Measurements from ENCODE around the gene ALPI.
A peak's percentile ranks its signal among the peaks of the same experiment; 100 is the strongest.
"Not testable (repeated sequence)": the region's sequence is repeated elsewhere in the genome, so short reads cannot be mapped to it uniquely, and the experiment has no call there.

Gene ALPI

DNA sequence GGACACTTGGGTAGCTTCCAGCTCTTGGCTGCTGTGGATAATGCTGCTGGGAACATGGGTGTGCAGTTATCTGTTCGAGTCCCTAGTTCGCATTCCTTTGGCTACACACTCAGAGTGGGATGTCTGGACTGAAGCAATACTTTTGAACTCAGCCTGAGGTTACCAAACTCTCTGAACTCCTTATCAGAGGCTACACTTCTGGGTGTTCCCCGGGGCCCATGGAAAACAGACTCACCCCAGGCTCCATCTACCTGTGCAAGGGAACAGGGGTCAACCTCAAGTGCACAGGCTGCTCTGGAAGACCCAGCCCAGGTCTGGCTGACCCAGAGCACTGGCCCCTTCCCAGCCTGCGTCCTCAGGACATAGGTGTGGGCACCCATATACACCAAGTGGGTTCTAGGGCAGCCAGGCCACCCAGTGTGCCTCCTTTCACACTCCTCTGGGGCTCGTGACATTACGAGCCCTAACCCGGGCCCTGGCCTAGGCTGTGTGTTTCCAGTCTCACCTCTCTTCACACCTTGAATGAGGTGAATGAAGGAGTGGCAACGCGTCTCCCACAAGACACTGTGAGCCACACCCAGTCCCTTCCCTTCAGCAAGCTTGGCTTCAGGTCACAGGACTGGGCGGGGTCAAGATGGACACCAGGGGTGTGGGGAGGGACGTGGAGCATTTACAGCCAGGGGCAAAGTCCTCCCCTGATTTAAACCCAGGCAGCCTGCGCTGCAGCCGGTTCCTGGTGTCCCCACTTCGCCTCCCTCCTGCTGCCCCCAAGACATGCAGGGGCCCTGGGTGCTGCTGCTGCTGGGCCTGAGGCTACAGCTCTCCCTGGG lies at the start of gene ALPI:
TSS of gene ALPI (plus strand) at position 728 of the 830 bp plus-strand sequence. CDS start at position 775, 47 bp downstream.
- DNase-seq (ENCODE audit: low spot score): peak; percentile 72

DNA sequence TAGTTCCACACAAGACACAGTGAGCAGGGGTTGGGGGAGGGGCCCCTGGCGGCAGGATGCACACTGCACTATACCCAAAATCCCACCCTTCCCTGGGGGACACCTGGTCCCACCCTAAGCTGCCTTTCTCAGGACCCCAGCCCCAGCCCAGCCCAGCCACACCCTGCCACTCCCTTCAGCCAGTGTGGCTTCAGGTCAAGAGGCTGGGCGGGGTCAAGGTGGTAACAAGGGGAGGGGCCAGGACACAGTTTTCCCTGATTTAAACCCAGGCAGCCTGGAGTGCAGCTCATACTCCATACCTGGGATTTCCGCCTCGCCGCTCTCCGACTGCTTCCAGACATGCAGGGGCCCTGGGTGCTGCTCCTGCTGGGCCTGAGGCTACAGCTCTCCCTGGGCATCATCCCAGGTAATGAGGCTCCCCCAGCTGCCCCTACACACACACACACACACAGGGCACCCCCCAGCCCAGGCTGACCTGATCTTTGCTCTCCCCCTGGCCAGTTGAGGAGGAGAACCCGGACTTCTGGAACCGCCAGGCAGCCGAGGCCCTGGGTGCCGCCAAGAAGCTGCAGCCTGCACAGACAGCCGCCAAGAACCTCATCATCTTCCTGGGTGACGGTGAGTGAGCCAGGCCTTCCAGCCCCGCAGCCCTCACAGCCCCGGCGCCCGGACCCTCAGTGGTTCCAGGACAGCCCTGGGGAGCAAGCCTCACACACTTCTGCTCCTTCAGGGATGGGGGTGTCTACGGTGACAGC lies 49.2 kb upstream of the ALPI start, which contains the start of gene ALPG:
TSS of gene ALPG (plus strand) at position 289 of the 755 bp plus-strand sequence. CDS start at position 340, 51 bp downstream.
- no peak for DNase-seq (ENCODE audit: low spot score)

DNA sequence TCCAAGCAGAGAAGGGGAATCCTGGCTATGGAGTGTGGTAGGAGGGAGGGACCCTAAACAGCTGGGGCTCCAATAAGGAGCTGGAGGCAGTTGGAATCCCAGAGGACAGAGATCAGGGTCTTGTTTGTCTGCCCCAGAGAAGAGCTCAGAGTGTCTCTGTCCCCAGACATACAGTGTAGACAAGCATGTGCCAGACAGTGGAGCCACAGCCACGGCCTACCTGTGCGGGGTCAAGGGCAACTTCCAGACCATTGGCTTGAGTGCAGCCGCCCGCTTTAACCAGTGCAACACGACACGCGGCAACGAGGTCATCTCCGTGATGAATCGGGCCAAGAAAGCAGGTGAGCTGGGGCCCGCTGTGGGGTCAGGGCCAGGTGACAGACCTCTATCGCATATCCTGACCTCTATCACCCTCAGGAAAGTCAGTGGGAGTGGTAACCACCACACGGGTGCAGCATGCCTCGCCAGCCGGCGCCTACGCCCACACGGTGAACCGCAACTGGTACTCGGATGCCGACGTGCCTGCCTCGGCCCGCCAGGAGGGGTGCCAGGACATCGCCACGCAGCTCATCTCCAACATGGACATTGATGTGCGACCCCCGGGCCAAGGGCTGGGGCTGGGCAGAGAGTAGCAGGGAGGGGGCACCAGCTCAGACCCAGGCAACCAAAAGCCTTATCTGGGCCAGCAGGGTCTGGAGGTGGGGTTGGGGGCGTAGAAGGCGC lies 48.4 kb upstream of the ALPI start:
- not testable (repeated sequence) for DNase-seq (ENCODE audit: low spot score)

DNA sequence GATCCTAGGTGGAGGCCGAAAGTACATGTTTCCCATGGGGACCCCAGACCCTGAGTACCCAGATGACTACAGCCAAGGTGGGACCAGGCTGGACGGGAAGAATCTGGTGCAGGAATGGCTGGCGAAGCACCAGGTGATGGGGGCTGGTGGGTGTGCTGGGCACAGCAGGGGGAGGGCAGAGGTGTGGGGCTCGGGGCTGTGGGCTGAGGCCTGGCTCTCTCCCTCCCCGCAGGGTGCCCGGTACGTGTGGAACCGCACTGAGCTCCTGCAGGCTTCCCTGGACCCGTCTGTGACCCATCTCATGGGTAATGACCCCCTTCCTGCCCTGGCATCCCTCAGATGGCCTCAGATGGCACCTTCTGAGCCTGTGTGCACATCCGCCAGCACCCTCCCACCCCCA lies 47.7 kb upstream of the ALPI start:
- not testable (repeated sequence) for DNase-seq (ENCODE audit: low spot score)

DNA sequence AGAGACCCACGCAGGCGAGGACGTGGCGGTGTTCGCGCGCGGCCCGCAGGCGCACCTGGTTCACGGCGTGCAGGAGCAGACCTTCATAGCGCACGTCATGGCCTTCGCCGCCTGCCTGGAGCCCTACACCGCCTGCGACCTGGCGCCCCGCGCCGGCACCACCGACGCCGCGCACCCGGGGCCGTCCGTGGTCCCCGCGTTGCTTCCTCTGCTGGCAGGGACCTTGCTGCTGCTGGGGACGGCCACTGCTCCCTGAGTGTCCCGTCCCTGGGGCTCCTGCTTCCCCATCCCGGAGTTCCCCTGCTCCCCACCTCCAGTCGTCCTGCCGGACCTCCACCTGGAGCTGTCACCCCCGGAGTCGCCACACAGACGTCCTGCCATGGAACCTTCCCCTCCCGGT lies 46.3 kb upstream of the ALPI start:
- not testable (repeated sequence) for DNase-seq (ENCODE audit: low spot score)

DNA sequence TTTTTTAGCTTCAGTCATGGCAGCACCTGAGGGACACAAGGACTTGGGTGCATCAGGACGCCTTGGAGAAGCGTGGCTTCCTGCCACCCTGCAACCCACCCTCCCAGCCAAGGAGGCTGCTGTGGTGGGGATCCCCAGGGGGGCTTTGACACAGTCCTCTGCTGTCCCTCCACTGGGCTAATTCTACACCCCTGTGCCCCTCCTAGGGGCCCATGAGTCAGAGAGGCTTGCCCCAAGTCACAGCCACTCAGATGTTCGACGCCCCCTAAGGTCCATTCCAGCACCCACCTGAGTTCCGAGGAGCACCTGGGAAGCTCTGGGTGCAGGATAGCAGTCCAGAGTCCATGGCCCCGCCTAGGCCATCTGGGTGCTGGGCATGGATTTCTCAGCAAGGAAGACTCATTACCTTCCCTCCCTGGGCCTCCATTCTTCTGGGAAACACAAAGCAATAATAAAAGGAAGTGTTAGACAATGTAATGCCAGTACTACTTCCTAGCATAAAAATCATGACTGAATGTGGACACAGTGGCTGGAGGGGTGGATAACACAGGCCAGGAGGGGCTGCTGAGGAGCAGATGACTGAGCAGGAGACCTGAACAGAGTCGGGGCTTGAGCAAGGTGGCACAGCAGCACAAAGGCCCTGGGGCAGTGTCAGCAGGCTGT lies 45.6 kb upstream of the ALPI start:
- no peak for DNase-seq (ENCODE audit: low spot score)

DNA sequence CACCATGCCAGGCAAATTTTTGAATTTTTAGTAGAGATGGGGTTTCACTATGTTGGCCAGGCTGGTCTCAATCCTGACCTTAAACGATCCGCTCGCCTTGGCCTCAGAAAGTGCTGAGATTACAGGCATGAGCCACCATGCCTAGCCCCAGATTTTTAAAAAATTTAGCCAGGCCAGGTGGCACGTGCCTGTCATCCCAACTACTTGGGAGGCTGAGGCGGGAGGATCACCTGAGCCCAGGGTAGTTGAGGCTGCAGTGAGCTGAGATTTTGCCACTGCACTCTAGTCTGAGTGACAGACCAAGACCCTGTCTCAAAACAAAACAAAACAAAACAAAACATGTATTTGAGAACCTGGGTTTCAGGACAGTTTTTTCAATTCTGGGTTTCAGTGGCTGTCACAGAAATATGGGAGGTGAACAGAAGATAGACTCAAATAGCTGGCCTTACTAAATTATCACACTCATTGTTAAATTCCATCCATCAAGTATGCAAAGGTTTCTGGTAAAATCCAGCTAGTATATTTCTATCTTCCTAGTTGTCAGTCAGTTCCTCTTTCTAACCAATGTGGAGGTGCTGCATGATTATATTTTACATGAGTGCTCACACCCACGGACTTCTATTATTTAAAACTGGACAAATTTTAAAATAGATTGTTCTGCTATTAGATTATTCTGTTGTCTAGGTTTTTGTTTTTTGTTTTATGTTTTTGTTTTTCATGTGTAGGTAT lies 43.9 kb upstream of the ALPI start:
- no peak for DNase-seq (ENCODE audit: low spot score)

DNA sequence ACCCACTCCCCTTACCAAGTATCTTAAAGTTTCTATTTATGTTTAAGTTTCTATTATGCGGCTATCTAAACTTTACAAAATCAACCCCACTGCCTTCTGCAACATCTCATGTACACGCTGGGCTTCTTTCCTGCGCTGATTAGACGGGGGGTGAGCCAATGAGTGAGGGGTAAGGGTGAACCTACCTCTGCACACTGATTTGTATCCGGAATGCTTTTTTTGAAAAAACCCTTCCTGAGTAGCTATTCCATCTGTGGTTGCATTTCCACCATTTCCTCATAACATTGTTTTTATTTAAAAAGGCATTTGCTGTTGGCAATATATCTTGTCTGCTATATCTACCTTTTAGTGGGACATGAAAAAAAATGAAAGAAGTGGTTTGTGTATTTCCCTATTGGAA lies 43.0 kb upstream of the ALPI start:
- no peak for DNase-seq (ENCODE audit: low spot score)

DNA sequence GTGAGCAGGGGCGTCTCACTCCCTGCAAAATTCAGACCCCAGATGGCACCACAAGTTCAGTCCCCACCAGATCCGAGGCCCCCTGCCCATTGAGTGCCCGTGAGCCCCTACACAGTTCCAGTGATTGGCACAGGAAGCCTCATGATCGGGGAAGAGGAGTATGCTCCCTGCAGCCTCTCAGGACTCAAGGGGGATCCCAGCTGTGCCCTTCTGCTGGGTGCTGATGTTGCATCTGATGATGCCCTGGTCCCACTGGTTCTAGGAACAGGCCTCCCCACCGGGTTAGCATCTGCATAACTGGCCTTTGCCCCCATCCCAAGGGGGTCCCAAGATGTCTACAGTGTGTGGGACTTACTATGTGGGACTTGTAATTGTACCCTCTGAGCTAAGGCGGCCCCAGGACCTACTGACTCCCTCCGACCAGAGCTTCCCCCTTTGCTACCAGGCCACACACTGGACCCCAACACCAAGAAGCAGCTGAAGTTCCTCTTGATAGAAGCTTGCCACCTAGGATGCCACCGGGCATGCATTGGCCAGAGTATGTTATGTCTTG lies 40.7 kb upstream of the ALPI start:
- DNase-seq (ENCODE audit: low spot score): no peak

DNA sequence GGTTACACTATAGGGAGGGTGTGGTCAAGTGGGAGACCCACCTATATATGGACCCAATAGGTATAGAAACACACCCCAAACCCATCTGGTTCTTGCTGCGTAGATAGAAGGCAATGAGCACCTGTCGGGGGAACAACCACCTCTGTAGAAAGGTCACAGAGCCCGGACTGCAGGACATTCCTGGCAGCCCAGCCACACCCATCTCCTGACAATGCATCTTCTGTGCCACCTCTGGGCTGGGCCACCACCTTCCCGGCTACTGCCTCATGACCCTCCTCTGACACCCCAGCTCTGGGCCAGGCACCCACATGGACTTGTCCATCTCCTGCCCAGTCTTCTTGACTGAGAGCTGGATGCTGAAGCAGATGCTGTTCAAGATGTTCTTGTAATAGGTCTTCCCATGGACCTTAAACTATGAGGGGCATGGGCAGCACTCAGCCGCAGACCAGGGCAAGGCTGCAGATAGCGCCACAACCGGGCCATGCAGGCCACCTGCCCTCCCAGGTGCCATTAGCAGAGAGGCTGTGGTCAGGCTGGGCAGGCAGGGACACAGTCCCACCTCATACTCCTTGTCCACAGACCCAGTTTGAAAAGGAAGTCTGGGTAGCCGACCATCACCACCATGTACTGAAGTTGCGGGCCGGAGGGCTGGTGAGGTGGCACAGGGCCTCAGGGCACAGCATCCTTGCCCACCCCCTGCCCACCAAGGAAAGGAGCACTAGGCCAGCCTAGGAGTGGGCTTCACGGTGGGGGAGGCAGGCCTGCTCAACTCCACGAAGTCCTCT lies 40.0 kb upstream of the ALPI start:
- peak; percentile 52 for DNase-seq (ENCODE audit: low spot score)

DNA sequence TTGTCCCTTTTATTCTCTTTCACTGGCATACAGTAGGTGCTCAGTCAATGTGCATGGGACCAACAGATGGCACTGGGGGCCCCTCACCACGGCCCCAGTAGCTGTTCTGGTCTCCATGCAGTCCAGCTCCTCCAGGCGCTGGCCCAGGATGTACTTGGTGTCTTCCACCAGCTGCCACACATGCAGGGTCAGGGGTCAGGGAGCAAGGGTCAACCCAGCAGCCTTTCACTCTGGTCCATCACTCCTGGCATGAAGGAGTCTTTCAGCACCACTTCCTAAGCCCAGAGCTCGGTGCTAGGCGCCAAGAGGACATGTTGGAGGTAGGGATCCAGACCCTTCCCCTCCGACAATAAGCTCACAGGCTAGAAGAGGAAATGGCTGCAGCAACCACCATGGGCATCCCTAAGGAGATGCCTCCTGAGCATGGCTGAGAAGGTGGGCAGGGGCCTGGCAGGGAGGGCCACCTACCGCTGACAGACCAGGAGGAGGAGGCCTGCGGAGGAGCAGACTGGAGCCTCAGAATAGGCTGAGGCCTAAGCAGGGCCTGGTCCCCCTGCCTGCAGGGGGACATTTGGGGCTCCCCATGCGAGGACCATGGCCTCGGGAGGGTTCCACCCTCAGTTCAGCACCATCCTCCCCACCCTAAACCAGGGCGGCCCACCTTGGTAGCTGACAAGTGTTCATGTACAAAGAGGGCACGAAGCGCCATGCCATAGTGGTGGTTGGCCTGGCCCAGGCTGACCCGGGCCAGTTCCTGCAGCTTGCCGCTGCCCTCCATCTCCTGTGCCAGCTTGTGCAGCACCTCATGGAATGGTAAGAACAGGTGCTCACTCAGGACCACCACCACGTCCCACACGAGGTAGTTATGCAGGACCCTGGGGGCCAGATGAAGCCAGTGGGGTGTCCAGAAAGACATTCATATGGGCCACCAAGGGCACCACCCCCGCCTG lies 39.2 kb upstream of the ALPI start:
- no peak for DNase-seq (ENCODE audit: low spot score)

DNA sequence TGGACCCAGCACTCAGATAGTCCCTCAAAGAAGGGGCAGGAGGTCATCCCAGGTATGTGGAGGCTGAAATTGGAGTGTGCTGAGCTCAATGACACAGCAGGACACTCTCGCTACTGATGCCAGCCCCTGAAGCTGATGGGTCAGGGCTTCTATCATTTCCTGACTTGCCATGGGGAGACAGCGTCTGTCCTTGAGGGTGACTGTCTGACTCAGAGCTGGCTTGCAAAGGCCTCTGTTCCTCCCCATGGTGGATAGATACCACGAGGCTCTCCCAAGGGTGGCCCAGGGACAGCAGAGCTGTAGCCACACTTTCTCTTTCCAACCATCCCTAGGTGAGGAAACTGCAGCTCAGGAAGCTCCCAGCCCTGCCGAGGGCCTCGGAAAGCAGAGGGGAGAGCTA lies 38.5 kb upstream of the ALPI start:
- DNase-seq (ENCODE audit: low spot score): no peak

DNA sequence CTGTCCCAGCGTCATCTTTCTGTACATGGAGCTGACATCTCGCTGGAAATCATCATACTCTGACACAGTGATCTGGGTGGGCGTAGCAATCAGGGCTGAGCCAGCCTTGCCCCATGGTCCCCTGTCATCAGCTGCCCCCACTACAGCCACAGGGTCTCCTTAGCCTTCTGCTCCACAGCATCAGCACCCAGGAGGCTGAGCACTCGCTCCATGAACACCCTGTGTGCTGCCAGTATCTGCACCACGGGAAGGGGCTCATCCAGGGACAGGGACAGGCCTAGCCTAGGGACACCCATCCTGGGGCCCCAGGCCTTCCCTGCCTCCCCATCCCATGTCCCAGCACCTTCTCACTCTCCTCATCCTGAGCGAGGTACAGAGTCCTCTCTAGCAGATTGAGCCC lies 37.9 kb upstream of the ALPI start:
- DNase-seq (ENCODE audit: low spot score): no peak

DNA sequence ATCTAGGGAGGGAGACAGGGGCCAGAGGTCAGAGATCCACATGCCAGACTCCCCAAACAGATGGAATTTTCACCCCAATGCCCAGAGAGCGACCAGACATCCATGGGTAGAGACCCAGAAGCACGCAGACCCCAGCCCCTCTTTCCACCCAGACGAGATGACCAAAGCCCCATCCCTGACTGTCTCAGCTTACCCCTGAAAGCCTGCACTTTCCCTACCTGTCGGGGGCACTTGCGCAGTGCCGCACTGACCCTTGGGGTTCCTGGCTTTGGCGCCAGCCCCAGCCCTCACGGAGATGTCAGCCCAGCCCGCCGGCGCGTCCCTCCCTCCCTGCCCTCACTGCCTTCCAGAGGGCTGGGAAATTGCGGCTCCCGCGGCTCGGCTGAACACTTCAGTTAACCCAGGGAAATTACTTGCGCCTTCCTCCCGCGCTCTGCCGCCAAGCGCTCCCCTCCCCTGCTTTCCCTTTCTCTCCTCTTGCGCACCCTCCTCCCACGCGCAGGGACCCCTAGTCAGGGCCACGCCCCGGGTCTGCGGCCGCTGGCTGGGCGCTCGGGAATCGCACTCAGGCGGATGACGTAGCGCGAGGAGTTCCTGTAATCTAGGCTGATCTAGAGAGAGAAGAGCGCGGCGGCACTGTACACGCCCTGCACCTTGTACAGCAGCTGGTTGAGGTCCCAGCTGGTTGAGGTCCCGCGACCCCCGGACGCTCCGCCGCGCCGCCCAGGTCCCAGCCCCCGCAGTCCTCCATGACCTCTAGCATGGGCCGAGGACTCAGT lies 37.3 kb upstream of the ALPI start:
- DNase-seq (ENCODE audit: low spot score): no peak

DNA sequence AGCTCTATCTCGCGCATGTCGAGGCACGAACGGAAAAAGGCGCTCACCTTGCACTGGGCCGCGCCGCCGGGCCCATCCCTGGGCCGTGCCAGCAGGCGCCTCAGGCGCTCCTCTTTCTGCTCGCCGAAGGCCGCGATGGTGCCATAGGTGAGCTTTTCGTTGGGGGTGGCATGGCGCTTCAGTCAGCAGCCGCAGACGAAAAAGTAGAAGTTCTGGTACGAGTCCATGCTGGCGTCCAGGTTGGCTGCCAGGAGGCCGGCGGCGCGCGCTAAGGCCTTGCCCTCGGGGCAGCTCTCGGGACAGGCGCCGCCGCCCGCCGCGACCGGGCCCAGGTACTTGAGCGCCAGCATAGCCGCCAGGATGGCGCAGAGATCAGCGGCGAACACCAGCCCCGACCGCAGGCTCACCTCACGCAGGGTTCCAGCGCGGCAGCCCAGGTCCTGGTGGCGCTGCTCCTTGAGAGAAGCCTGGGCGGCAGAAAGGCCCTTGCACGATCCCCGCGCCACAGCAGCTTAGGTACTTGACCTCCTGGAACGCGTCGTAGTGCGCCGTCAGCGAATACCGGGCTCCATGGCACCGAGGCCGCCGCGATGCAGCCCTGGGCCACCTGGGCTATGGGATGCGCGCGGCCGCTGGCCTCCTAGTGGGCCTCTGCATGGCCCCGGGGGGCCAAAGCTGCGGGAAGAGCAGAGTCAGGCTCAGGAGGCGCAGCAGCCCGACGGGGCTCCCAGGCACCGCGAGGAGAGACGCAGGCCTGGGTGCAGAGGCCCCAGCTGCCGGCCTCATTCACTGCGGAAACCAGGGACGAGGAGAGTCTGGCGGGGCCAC lies 36.5 kb upstream of the ALPI start:
- no peak for DNase-seq (ENCODE audit: low spot score)

DNA sequence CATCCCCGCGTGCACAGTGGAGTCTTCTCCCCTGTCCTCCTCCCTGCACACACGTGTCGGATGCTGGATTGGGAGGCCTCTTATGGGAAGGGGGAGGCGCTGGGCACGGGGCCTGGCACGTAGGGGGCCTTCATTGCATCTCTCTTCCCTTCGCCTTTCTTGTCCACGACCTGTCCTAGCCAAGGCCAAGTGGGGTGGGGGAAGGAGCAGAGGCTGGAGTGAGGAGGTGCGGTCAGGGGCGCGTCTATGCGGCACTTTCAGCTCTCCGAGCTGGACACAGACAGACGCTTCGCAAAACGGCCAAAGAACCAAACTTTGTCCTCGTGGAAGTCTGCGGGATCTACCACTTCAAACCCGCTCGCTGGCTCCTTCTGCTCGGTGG lies 35.9 kb upstream of the ALPI start:
- DNase-seq (ENCODE audit: low spot score): no peak

DNA sequence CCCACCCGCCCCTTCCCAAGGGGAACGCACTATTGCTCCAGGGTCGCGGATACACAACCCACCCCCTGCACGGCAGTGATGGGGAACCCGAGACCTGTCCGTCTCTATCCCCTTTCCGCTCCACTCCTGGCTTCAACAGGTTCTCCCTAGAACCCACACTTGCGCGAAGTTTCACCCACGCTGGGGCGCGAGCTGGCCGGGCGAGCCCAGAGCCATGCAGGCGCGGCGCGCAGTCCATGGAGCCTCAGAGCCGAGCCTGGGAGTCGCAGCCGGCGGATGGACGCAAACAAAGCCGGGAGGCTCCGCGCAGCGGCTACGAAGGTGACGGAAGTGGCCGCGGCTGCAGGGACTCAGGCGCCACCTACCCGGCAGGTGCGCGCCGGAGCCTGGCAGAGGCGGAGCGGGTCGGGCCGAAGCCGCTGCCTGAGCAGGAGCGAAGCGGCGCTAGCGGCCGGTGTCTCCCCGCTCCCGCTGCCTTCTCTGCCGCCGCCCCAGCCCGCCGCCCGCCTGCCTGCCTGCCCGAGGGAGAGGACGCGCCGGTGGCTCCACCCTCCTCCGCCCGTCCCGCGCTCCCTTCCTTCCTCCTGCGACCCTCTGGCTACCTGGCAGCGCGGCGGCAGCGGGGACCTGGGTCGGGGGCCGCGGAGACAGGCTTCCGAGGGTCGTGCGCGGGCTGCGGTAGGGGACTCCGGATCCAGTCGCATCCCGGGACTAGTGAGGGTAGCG lies 35.3 kb upstream of the ALPI start:
- no peak for DNase-seq (ENCODE audit: low spot score)

Data from LoVo (cell line).